HG03060 (cell line): ENCODE data around the gene SSNA1.

Source experiments
- ATAC-seq: cut with Tn5 transposase; IDR thresholded peaks from one replicate; pipeline ENCODE4 v1.9.1; 2021; ENCODE audit warnings: low read depth, moderate number of reproducible peaks; ENCODE audit not compliant: unreplicated experiment

The SSNA1 gene

GRCh38 chr9:137217276-137218211 lies 29.1 kb downstream of the SSNA1 start:
- no peak for ATAC-seq

- ATAC-seq = no peak
Observed at GRCh38 chr9:137218212-137218753, 29.8 kb downstream of the SSNA1 start.

GRCh38 chr9:137218754-137219271 lies 30.3 kb downstream of the SSNA1 start:
- ATAC-seq = no peak

- ATAC-seq = no peak
Observed at GRCh38 chr9:137219757-137220316, 31.4 kb downstream of the SSNA1 start.

- no peak for ATAC-seq
Observed at GRCh38 chr9:137220317-137221094, 32.0 kb downstream of the SSNA1 start.

- ATAC-seq = no peak
Observed at GRCh38 chr9:137221095-137221505, 32.6 kb downstream of the SSNA1 start.

- ATAC-seq = no peak
Observed at GRCh38 chr9:137221506-137222111, 33.1 kb downstream of the SSNA1 start.

GRCh38 chr9:137222190-137223077 lies 34.0 kb downstream of the SSNA1 start, which contains the start of gene RNF208:
Gene RNF208, minus strand, starts transcription at chr9:137222240. Its CDS starts 1,028 bp downstream, at chr9:137221212.
- no peak for ATAC-seq

- ATAC-seq = peak; percentile 76
Observed at GRCh38 chr9:137223078-137223970, 34.8 kb downstream of the SSNA1 start.

GRCh38 chr9:137224830-137225694 lies 36.6 kb downstream of the SSNA1 start, which contains the start of gene CYSRT1:
Gene CYSRT1, plus strand, starts transcription at chr9:137225174. Its CDS starts 448 bp downstream, at chr9:137225622.
- ATAC-seq = no peak

- no peak for ATAC-seq
Observed at GRCh38 chr9:137225699-137226331, 37.3 kb downstream of the SSNA1 start.

GRCh38 chr9:137226338-137227053 lies 38.0 kb downstream of the SSNA1 start:
- no peak for ATAC-seq

GRCh38 chr9:137227054-137227852 lies 38.8 kb downstream of the SSNA1 start, which contains the start of gene RNF224:
Gene RNF224, plus strand, starts transcription at chr9:137227502. Its CDS starts 834 bp downstream, at chr9:137228336.
- ATAC-seq = no peak

- ATAC-seq = no peak
Observed at GRCh38 chr9:137227853-137228505, 39.5 kb downstream of the SSNA1 start.
